Stomach (tissue), 9 donors: ENCODE measurements around the gene BRD9. TPM values are rescaled to one million over a fixed set of nuclear protein-coding genes. Genes with fewer than 3 reads are reported as not detected.
"Not testable (repeated sequence)": the region's sequence is repeated elsewhere in the genome, so short reads cannot be mapped to it uniquely, and the experiment has no call there.

ENCODE experiments used
- DNase-seq, 2 donors: peaks; one replicate each; pipeline versions ENCODE4 v3.0.0 to v3.0.0-alpha.2; 2013 to 2019
- H3K27ac ChIP-seq, 5 donors: fragments of 200-600 bp in 4 of 5; sonication (generic) in 4 of 5; one replicate each; pipeline ENCODE4 v1.5.1; 2013 to 2019; ENCODE audit warnings: mild to moderate bottlenecking in 1 of 5, moderate library complexity in 1 of 5
- H3K27me3 ChIP-seq, 3 donors: fragments of 200-600 bp; sonication (generic); one replicate each; pipeline ENCODE4 v1.5.1; 2017 to 2019; ENCODE audit warnings: mixed run types in 1 of 3
- H3K36me3 ChIP-seq, 4 donors: fragments of 200-600 bp; sonication (generic); 1 replicate in 3 of 4; 2 replicates in 1 of 4; pipeline ENCODE4 v1.5.1; 2016 to 2019
- H3K4me1 ChIP-seq, 4 donors: fragments of 200-600 bp; sonication (generic); one replicate each; pipeline ENCODE4 v1.5.1; 2016 to 2019
- H3K4me3 ChIP-seq, 4 donors: fragments of 200-600 bp; sonication (generic) in 3 of 4; one replicate each; pipeline ENCODE4 v1.5.1; 2016 to 2019; ENCODE audit warnings: mild to moderate bottlenecking in 1 of 4
- H3K9me3 ChIP-seq, 4 donors: fragments of 200-600 bp; sonication (generic); one replicate each; pipeline ENCODE4 v1.5.1; 2016 to 2019
- EP300 ChIP-seq: sonication (generic); formaldehyde crosslinking; IDR thresholded peaks from one replicate; pipeline ENCODE4 v1.6.1; 2017; ENCODE audit warnings: antibody characterized with exemption
- POLR2A ChIP-seq, 4 donors: fragments of 450-650 bp; IDR thresholded peaks; one replicate each; pipeline ENCODE4 v1.6.1; 2016; ENCODE audit warnings: antibody characterized with exemption in 4 of 4, control low read depth in 2 of 4, mild to moderate bottlenecking in 1 of 4, moderate library complexity in 1 of 4
- POLR2AphosphoS5 ChIP-seq, 3 donors: sonication (generic); formaldehyde crosslinking; IDR thresholded peaks; one replicate each; pipeline ENCODE4 v1.6.1; 2016; ENCODE audit warnings: antibody characterized with exemption in 3 of 3
- WGBS, 5 donors: extraction: QIAGEN DNeasy Blood & Tissue Kit in 3 of 5; methylation state at CpG; one replicate each; pipeline versions ENCODE4 v1.1.5 to v1.1.7; 2013 to 2018; 5-methylcytosine and 5-hydroxymethylcytosine counted together
- intact Hi-C: fragments of 100-400 bp; cut with DNase I; formaldehyde crosslinking; loops from one replicate; pipeline ENCODE4 v1.15.1; 2023; ENCODE audit warnings: low total_unique reads
- polyA plus RNA-seq, 3 donors: library from polyadenylated mRNA; stranded (reverse); fragments of 200-250 nt; gene quantifications; one replicate each; pipeline ENCODE4 v1.2.3, GENCODE V29; 2013
- total RNA-seq, 5 donors: library from RNA; depleted of rRNA; stranded (reverse); fragments of >200 nt; gene quantifications; one replicate each; pipeline versions ENCODE4 v1.1.0 to v1.2.3, GENCODE V29; 2014 to 2016
- TF ChIP-seq, protein P1 (sequence below), 7 experiments: fragments of 450-650 bp in 4 of 7; fragments of 200-600 bp in 3 of 7; sonication (generic) in 3 of 7; IDR thresholded peaks; one replicate each; pipeline ENCODE4 v1.5.1; 2016 to 2019; ENCODE audit warnings: antibody characterized with exemption in 7 of 7, control low read depth in 2 of 7, mild to moderate bottlenecking in 1 of 7
- donor health status: healthy with polysubstance abuse.
- donor health status: Bipolar disorder and iron deficiency.
- donor health status: healthy.

Gene BRD9
- total and polyA plus RNA-seq, 8 donors, result 16.2 to 152 (median 40.0) TPM

GRCh38 chr5:850511-851006 lies 42.0 kb downstream of the BRD9 start, which contains the start of gene ZDHHC11:
TSS of gene ZDHHC11 (minus strand) at chr5:850986. CDS start at chr5:850602, 384 bp downstream.
- peaks cover 8 to 19% (median 17%) of the 10 kb centered on the region in 4 donors for H3K4me1 ChIP-seq
- WGBS, 5 donors, result 27 to 48% (median 41%) methylated on average over 18 to 27 of the region's 27 CpGs
- peak within 1 kb of the TSS; percentile 31 to 40 (median 36) for H3K4me3 ChIP-seq
- H3K36me3 ChIP-seq, result peaks cover 0 to 6% (median 0%) of the 10 kb centered on the region in 4 donors
- intact Hi-C loops, result no loop called here
- peak; percentile 81 to 84 for DNase-seq
- H3K27ac ChIP-seq, result no peak within 1 kb of the TSS
- TF ChIP-seq POLR2AphosphoS5 (IDR thresholded peaks at IDR 0.05), result peak in 1 of 3 donors; percentile 14
- TF ChIP-seq, protein P1, sequence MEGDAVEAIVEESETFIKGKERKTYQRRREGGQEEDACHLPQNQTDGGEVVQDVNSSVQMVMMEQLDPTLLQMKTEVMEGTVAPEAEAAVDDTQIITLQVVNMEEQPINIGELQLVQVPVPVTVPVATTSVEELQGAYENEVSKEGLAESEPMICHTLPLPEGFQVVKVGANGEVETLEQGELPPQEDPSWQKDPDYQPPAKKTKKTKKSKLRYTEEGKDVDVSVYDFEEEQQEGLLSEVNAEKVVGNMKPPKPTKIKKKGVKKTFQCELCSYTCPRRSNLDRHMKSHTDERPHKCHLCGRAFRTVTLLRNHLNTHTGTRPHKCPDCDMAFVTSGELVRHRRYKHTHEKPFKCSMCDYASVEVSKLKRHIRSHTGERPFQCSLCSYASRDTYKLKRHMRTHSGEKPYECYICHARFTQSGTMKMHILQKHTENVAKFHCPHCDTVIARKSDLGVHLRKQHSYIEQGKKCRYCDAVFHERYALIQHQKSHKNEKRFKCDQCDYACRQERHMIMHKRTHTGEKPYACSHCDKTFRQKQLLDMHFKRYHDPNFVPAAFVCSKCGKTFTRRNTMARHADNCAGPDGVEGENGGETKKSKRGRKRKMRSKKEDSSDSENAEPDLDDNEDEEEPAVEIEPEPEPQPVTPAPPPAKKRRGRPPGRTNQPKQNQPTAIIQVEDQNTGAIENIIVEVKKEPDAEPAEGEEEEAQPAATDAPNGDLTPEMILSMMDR (IDR thresholded peaks at IDR 0.05), result no peak
- no peak for TF ChIP-seq POLR2A (IDR thresholded peaks at IDR 0.05)
- TF ChIP-seq EP300, result no peak
- H3K9me3 ChIP-seq, result no peaks in the 10 kb centered on the region
- H3K27me3 ChIP-seq, result peaks cover 3 to 66% (median 27%) of the 10 kb centered on the region in 3 donors

DNA sequence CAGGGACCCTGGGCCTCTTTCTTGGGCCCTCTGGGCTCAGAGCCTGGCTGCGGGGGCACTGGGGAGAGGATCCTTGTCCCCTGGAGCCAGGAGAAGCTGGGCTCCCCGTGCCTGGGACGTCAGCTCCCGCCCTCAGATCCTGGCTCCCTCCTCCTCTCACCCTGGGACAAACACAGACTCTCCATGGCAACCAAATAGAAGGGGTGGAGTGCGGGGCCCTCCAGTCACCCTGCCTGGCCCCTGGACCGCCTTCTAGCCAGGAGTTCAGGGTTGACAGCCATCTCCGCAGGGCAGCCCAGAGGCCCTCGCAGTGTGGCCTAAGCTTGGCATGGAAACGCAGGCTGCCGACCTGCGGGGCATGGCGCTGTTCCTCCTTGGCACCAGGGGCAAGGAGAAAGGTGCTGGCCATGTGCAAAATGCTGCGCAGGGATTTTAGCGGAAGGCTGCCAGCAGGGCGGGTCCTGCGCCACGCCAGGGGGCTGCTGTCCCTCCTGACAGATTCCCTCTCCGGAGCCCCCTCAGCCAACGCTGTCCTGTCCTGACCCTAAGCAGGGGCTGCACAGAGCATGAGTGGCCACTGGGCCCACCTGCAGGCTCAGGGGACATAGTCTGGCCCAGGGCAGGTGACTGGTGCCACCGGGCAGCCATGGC lies 42.8 kb downstream of the BRD9 start:
- Histone ChIP-seq H3K27me3 (peaks cover 3 to 58% (median 27%) of the 10 kb centered on the region in 3 donors), H3K9me3 (no peaks in the 10 kb centered on the region), H3K27ac (no peak overlapping the region), H3K4me1 (peaks cover 8 to 19% (median 17%) of the 10 kb centered on the region in 4 donors), H3K36me3 (peaks cover 0 to 8% (median 0%) of the 10 kb centered on the region in 4 donors), H3K4me3 (peak overlapping the region; percentile 31 to 40 (median 36))
- peak; percentile 48 to 91 for DNase-seq
- WGBS, 5 donors, result 31 to 50% (median 33%) methylated on average over 2 to 20 of the region's 20 CpGs
- intact Hi-C loops, result loop anchor here (5.0 kb wide), 1 partner anchor 92 kb away; no protein-coding TSS in a partner anchor
- TF ChIP-seq POLR2A (IDR thresholded peaks at IDR 0.05) (no peak), POLR2AphosphoS5 (IDR thresholded peaks at IDR 0.05) (no peak)
- TF ChIP-seq, protein P1 (IDR thresholded peaks at IDR 0.05), result no peak

DNA sequence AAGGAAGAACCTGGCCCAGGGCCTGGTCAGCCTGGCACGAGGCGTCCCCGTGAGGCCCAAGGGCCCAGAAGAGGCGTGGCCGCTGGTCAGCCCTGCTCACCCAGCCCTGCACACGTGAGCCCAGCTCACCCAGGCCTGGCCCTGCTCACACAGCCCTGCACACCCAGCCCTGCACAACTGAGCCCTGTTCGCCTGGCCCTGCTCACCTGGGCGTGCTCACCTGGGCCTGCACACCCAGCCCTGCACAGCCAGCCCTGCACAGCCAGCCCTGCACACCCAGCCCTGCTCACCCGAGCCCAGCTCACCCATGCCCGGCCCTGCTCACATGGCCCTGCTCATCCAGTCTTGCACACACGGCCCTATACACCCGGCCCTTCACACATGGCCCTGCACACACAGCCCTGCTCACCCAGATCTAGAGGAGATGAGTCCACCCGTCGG lies 43.9 kb downstream of the BRD9 start:
- Histone ChIP-seq H3K36me3 (peaks cover 0 to 12% (median 0%) of the 10 kb centered on the region in 4 donors), H3K4me3 (no peak overlapping the region), H3K9me3 (no peaks in the 10 kb centered on the region), H3K4me1 (peaks cover 8 to 19% (median 17%) of the 10 kb centered on the region in 4 donors), H3K27me3 (peaks cover 3 to 48% (median 27%) of the 10 kb centered on the region in 3 donors), H3K27ac (no peak overlapping the region)
- TF ChIP-seq, protein P1 (IDR thresholded peaks at IDR 0.05), result no peak
- no peak for TF ChIP-seq POLR2AphosphoS5 (IDR thresholded peaks at IDR 0.05)
- no peak for TF ChIP-seq EP300
- TF ChIP-seq POLR2A (IDR thresholded peaks at IDR 0.05), result no peak
- DNase-seq, result peak in 1 of 2 donors; percentile 34
- WGBS, 5 donors, result 73 to 90% (median 75%) methylated on average over 8 to 14 of the region's 14 CpGs
- intact Hi-C loops, result loop anchor here (5.0 kb wide), 1 partner anchor 91 kb away; no protein-coding TSS in a partner anchor

GRCh38 chr5:847736-848135 lies 44.9 kb downstream of the BRD9 start:
- peaks cover 8 to 19% (median 17%) of the 10 kb centered on the region in 4 donors for H3K4me1 ChIP-seq
- not testable (repeated sequence) for H3K9me3 ChIP-seq, H3K4me3 ChIP-seq, DNase-seq, H3K27ac ChIP-seq
- H3K36me3 ChIP-seq, result peaks cover 0 to 15% (median 2%) of the 10 kb centered on the region in 4 donors
- 71 to 100% (median 92%) methylated on average over 1 to 6 of the region's 7 CpGs for WGBS, 5 donors
- peaks cover 3 to 39% (median 20%) of the 10 kb centered on the region in 3 donors for H3K27me3 ChIP-seq
- intact Hi-C loops, result loop anchor here (5.0 kb wide), 1 partner anchor 90 kb away; no protein-coding TSS in a partner anchor

DNA sequence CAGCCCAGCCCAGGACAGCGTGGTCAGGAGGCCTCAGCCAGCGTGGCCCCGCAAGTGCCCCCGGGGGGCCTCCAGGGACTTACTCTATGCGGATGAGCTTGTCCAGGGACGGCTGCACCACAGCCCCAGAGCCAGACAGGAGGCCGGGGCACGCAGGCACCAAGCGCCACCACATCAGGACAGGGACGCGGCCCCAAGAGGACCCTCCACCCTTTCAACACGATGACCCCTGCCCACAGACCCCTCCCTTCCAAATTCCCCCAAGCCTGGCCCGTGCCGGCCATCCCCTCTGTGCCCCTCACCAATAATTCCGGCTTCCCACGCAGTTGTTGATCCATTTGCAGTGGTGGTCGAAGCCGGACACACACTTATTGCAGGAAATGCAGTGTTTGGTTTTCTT lies 45.4 kb downstream of the BRD9 start:
- peaks cover 8 to 19% (median 17%) of the 10 kb centered on the region in 4 donors for H3K4me1 ChIP-seq
- WGBS, 5 donors, result 88 to 100% (median 94%) methylated on average over 2 to 11 of the region's 18 CpGs
- H3K36me3 ChIP-seq, result peaks cover 0 to 19% (median 2%) of the 10 kb centered on the region in 4 donors
- DNase-seq, H3K4me3 ChIP-seq, H3K27ac ChIP-seq, H3K9me3 ChIP-seq: not testable (repeated sequence)
- intact Hi-C loops, result loop anchor here (5.0 kb wide), 1 partner anchor 90 kb away; no protein-coding TSS in a partner anchor
- peaks cover 3 to 33% (median 16%) of the 10 kb centered on the region in 3 donors for H3K27me3 ChIP-seq

- Histone ChIP-seq H3K27me3 (peaks cover 3 to 31% (median 16%) of the 10 kb centered on the region in 3 donors), H3K4me1 (peaks cover 8 to 19% (median 17%) of the 10 kb centered on the region in 4 donors), H3K36me3 (peaks cover 0 to 19% (median 3%) of the 10 kb centered on the region in 4 donors)
- not testable (repeated sequence) for H3K9me3 ChIP-seq, DNase-seq, H3K4me3 ChIP-seq, H3K27ac ChIP-seq
- intact Hi-C loops, result loop anchor here (5.0 kb wide), 1 partner anchor 89 kb away; no protein-coding TSS in a partner anchor
- 80 to 87% (median 85%) methylated on average over 18 of the region's 18 CpGs for WGBS, 5 donors
Observed at GRCh38 chr5:846602-847091, 46.0 kb downstream of the BRD9 start.

- Histone ChIP-seq H3K4me1 (peaks cover 8 to 17% (median 16%) of the 10 kb centered on the region in 4 donors), H3K27me3 (peaks cover 2 to 24% (median 12%) of the 10 kb centered on the region in 3 donors), H3K36me3 (peaks cover 0 to 19% (median 5%) of the 10 kb centered on the region in 4 donors)
- intact Hi-C loops, result loop anchor here (5.0 kb wide), 1 partner anchor 89 kb away; no protein-coding TSS in a partner anchor
- not testable (repeated sequence) for DNase-seq, H3K9me3 ChIP-seq, H3K27ac ChIP-seq, H3K4me3 ChIP-seq
- 74 to 88% (median 85%) methylated on average over 10 to 23 of the region's 35 CpGs for WGBS, 5 donors
Observed at GRCh38 chr5:845676-846601, 46.7 kb downstream of the BRD9 start.
